ENCODE data around the gene IER5L.

GRCh38 chr9:129171993-129172751 is 5.9 kb downstream of the IER5L start:
- TF ChIP-seq, protein P1, sequence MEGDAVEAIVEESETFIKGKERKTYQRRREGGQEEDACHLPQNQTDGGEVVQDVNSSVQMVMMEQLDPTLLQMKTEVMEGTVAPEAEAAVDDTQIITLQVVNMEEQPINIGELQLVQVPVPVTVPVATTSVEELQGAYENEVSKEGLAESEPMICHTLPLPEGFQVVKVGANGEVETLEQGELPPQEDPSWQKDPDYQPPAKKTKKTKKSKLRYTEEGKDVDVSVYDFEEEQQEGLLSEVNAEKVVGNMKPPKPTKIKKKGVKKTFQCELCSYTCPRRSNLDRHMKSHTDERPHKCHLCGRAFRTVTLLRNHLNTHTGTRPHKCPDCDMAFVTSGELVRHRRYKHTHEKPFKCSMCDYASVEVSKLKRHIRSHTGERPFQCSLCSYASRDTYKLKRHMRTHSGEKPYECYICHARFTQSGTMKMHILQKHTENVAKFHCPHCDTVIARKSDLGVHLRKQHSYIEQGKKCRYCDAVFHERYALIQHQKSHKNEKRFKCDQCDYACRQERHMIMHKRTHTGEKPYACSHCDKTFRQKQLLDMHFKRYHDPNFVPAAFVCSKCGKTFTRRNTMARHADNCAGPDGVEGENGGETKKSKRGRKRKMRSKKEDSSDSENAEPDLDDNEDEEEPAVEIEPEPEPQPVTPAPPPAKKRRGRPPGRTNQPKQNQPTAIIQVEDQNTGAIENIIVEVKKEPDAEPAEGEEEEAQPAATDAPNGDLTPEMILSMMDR (IDR thresholded peaks at IDR 0.05) = no peak
- TF ChIP-seq POLR2A (IDR thresholded peaks at IDR 0.05; ENCODE audit: low read depth) (no peak), POLR2AphosphoS5 (IDR thresholded peaks at IDR 0.05) (no peak), EP300 (IDR thresholded peaks at IDR 0.05) (no peak)

Measured in esophagus muscularis mucosa (tissue), 4 donors.